Esophagus mucosa (tissue), 1 donor: Measurements from ENCODE around the gene CDH6. TPM values are rescaled to one million over a fixed set of nuclear protein-coding genes. Genes with fewer than 3 reads are reported as not detected.

Source experiments
- ATAC-seq: fragments of 200-7000 bp; cut with Tn5 transposase; one replicate; pipeline ENCODE4 v1.9.1; 2020
- total RNA-seq: library from RNA; stranded (reverse); gene quantifications from one replicate; pipeline ENCODE4 v1.2.4, GENCODE V29; 2023
- donor health status: DM: yes; HTN: yes; CAD: no.

The CDH6 gene
- total RNA-seq, 1 donor from 2014 or later: 0.60 TPM

DNA sequence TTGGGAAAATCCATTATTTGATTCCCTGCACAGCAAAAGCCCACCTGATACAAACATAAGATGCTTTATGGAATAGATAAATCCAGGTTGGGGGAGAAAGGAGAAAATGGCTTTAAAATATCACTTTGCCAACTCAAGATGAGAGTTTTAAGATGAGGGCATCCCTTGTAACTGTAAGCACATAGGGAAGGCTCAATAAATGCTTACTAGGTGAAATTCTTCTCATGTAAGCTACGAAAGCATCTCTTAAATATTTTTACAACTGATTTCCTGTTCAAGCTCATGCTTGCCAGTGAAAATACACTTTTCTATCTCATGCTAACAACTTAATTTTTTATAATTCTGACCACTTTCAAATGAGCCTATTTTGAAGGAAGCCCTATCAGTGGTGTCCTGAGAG is 11.5 kb downstream of the CDH6 start:
- no peak for ATAC-seq

DNA sequence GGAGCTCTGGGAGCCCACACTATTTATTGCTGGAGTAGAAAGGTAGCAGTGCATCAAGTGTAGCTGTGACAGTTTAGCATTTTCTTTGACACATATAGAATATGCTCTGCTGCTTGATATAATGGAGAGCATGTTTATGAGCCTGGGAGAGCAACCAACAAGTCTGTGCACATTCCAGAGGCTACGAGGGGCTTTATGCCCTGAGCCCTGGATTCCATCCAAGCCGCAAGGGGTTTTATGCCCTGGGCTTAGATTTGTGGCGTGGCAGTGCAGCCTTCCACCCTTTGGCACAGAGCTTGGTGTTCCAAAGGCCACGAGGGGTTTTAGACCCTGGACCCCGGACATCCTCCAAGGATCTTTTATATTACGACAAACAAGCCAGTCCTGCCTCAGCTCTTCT is 14.6 kb downstream of the CDH6 start:
- ATAC-seq: no peak

DNA sequence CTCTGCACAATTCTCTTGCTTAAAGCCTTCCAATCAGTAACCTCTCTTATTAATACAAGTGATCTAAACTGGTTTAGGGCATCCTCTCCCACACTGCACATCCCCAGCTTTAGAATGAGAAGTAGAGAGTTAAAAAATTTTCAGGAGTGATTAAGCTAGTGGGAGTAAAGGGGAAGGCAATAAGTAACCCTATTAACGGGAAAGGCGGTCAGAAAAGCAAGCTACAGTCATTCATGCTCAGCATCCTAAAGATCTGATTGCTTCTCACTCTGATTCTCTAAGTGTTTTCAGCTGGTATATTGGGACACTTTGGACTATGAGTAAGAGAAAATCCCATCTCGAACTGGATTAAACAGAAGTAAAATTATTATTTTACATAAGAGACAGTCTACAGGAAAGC is 15.8 kb downstream of the CDH6 start:
- no peak for ATAC-seq

DNA sequence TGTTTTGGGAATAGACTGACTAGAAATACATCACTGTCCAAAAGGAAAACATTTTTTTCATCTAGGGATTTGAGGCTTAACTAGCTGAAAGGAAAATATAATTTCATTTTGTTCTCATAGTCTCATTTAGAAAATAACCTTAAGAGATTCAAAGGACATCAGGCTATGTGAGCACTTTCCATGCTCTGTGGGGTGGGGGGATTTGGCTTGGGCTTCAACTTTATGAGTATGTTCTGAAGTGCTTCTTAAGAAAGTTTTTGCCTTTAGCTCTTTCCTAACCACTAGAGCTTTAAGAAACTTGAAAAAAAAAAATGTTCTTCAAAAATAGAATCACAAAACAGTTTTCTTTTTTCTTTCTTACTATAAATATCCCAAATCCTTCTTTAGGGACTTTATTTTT is 17.6 kb downstream of the CDH6 start:
- ATAC-seq: no peak

DNA sequence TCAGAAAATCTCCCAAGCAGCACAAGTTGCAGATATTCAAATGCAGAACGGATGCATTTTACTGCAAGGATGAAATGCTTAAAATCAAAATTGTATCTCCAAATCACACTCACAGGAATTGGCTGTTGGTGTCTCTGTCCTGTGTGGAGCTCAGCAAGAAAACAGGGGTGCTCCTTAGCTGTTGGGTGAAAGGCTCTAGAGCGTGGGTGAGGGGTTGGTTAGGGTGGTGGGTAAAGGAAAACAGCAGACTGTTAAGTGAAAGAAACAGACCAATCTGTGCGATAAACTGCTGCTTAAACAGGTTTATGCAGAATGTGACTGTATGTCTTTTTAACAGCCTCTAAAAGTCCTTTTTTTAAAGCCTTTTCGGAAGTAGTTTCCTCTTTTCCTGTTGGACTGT is 19.8 kb downstream of the CDH6 start:
- no peak for ATAC-seq

DNA sequence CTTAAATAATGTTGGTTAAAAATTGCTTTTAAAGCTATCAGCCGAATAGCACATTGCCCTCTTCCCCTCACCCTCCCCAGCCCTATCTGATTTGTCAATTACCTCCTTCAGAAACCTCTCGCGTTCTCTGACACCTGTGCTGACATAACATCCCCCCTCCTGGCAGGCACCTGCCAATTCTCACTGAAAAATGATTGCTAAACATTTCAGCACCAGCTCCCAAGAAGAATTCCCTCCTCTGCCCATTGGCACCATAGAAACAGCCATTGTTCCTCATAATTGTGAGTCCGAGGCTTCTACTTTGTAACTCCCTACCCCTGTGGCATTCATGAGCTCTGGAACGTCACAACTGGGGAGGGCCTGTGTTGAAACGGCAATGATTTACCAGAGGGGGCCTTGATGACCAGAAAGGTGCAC is 20.2 kb downstream of the CDH6 start:
- ATAC-seq: no peak

DNA sequence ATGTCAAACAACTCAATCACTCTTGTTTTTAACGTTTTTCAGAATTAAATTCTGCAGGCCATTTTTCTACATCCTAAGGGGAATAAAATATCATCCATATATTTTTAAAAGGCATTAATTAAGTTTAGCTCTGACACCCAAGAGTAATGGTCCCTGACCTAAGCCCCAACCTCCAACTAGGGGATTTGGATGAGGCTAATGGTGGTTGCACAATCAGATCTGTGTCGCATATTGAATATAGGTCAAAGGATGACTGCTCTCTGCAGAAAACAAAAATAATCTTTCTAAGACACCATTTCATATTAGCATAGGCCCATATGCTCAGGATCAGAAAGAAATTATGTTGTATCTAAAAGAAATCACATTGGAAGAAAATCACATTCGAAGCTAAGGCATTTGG is 20.7 kb downstream of the CDH6 start:
- ATAC-seq: no peak

DNA sequence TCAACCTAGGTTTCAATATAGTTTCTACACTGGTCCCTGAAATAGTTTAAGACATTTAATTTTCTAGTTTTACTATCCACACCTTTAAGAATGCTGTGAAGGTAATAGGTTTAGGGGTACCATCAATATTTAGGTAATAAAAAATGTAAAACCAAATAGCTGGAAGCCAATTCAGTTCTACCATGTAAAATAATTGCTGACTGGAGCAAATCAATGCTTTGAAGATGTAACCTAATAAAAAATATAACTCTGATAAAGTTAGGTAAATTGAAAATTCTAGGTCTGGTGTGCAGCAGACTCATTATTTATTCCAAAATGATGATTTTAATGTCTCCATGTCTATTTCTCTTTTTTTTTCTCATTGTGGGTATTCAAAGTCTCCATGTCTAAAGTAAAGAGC is 21.8 kb downstream of the CDH6 start:
- ATAC-seq: no peak

DNA sequence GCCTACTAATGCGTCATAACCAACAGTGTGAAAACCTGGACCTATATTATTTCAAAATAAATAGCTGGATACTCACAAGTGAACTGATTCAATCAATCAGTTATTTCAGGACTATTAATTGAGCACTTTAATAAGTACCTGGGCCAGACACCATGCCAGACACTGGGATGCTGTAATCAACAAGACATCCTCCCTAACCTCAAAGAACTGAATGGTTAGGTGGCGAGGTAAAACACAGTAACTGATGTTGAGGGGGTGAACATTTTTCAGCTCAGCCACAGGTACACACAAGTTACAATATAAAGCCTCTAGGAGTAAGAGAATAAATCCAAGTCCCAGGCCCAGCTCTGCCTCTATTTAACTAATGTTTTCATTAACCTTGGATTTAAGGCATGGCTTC is 24.0 kb downstream of the CDH6 start:
- ATAC-seq: no peak

DNA sequence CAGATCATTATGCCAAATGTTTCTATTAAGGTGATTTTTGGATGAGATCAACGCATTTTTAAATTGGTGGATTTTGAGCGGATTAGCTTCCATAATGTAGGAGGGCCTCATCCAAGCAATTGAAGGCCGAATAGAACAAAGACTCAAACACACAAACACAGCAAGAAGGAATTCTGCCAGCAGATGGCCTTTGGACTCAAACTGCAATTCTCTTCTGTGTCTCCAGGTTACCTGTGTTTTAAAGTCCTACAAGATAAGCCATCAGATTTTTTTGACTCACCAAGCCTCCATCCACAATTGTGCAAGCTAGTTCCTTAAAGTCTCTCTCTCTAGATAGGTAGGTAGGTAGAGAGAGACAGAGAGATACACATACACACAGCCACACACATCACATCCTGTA is 25.5 kb downstream of the CDH6 start:
- no peak for ATAC-seq

DNA sequence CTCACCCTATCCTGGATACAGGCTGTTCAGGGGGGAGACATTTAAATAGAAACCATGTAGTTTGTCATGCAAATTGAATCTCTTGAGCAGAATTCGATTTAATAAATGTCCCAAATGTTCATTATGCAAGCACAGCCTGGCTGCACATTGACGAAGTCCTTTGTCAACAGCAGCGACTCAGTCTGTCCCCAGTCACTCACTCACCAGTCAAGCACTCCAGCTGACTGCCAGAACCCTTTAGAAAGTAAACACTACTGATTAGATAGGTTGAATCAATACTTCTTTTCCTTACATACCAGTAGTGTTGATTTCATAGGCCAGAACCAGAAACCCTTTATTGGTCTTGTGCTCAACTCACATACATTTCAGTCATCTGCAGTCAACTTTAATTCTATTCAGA is 27.5 kb downstream of the CDH6 start:
- no peak for ATAC-seq

DNA sequence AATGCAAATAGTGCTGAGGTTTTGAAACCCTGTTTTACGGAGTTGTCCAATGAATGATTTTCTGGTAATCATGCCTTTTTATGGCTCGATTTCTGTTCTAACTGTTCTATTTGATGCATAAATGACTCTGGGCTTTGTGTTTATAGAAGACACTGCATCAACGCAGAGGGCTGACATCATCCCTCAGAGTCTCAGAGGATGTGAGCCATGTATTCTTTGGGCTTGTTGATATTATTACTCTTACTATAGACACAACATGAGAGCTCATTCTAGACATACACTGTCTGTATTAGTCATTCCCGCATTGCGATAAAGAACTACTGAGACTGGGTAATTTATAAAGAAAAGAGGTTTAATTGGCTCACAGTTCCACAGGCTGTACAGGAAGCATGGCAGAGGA is 31.6 kb downstream of the CDH6 start:
- ATAC-seq: no peak

DNA sequence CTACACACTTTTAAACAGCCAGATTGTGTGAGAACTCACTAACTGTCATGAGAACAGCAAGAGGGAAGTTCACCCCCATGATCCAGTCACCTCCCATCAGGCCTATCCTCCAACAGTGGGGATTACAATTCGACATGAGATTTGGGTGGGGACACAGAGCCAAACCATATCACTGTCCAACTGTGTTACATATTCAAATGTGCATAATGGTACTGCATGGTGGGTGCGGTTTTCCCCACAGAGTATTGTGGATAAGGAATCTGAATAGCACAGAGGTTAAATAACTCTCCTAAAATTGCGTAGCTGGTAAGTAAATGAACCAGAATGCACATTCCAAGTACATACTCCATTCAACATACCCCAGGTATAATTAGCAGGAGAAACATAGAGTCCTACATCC is 32.1 kb downstream of the CDH6 start:
- ATAC-seq: no peak

DNA sequence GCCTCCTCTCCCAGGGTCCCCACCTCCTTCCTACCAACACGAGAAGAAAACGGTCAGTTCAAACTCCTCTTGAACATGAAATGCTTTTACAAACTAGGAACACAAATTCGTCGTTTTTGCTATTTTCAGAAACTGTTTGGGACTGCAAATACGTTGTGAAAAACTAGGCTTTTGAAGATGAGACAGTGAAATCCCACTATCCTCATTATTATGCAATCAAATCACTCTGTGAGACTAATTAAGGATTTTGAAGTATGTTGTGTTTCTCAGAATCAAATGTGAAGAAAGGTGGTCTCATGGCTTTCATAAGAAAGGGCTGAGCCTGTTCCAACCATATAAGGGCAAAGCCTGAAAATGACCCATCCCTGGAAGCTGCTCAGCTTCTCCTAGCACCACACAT is 33.2 kb downstream of the CDH6 start:
- ATAC-seq: no peak

DNA sequence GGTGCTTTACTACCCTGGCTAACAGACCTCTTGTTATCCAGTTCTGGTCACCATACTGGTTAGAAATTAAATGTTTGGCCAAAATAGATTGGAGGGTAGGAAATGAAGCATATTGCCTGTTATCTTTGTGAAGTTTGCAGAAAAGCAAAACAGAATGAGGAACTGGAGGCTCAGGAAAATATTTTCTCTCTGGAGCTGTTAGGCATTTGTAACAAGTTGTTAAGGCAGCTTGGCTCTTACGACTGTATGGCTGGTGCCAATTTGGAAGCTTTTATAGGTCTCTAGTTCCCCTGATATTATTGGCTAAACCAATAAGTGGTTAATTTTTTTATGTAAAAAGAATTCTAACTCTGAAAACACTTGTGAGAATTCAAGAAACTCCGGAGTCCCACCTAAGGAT is 35.8 kb downstream of the CDH6 start:
- no peak for ATAC-seq

DNA sequence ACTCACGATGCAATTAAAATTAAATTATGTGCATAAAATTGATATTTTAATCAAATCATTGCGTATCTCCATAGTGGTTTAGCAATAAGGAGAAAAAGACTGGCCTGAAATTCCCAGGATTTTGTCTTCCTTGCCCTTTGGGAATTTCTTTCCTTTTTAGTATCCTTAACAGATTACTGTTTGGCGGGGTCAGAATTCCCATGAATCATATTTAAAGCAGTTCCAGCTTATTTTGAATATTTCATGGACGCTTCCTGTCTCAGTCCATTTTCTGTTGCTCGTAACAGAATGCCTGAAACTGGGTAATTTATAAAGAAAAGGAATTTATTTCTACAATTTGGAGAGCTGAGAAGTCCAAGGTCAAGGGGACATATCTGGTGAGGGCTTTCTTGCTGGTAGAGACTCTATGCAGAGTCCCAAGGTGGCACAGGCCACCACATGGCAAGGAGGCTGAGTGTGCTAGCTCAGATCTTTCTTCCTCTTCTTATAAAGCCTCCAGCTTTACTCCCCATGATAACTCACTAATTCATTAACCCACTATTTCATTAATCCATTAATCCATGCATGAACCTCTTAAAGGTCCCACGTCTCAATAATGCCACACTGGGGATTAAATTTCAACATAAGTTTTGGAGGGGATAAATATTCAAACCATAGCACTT is 37.8 kb downstream of the CDH6 start:
- ATAC-seq: no peak

DNA sequence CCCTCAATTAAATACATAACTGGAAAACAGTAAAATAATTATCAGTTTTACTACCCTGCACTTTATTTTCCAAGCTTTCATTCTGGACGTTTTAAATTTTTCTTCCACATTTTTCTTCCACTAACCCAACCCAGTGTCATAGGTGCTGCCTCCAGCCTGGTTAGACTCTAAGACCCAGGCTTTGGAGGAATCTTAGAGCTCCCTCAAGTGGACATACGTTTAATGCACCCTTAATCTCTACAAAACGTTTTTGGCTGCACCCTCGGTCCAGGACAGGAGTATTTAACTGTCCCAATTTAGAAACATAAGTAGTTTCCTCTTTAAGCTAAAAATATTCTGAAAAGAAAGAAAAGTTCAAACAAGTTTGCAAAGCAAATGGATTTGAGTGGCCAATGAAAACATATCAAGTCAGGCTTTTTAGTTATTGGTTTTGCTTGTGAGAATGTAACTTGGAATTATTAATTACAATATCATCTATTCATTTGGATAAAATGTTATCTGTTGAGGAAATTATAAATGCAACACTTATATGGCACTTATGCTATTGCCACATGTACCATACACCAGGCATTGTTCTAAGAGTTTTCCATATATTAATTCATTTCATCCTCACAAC is 38.9 kb downstream of the CDH6 start:
- ATAC-seq: peak; percentile 69

DNA sequence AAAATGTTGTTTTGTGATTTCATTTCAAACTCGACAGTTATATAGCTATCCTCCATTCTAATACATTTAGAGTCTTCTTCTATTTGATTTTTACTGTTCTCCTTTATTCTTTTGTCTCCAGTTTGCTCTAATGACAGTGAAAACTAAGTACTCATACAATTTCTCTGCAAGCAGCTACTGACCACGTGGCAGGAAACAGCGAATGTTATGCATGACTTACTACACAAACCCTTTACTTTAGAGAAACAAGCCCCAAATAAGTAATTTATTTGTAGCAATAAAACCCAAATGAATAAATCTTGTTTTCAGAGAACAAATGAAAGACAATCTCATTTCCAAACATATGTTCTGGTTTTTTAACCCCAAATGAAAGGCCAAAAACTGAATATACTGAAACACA is 41.9 kb downstream of the CDH6 start:
- ATAC-seq: no peak

DNA sequence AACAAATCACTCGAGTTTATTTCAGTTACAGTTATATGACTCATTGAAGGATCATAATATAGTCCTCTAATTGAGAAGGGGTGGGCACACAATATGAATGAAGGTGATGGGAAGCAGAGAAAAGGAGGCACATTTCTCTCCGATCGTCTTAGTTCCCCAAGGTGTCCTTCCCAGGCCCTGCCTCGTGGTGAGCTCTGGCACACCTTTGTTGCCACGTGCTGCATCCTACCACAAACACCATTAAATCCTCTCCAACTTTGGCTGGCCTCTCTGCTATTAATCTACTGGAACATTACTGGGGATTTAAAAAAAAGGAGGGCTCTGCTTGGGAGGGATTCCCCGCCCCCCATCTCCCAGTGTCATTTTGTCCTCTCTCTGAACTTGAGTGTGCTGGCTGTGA is 42.9 kb downstream of the CDH6 start:
- ATAC-seq: no peak

DNA sequence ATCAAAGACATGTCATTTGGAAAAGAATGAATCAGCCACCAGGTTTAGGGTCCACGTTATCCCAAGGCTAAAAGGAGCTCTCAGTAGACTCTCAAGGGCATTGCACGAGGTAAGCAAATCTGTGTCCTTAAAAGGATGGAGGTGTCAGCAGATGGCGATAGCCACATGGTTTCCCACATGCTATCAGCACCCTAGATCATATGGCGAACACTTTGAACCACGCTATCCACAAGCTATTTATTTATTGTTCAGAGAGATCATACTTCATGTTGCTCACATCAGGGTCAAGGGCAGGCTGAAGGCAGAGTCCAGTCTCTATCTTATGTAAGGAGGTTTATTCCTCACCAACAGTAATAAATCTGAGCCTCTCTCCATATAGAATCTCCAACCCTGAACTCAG is 43.7 kb downstream of the CDH6 start:
- no peak for ATAC-seq

DNA sequence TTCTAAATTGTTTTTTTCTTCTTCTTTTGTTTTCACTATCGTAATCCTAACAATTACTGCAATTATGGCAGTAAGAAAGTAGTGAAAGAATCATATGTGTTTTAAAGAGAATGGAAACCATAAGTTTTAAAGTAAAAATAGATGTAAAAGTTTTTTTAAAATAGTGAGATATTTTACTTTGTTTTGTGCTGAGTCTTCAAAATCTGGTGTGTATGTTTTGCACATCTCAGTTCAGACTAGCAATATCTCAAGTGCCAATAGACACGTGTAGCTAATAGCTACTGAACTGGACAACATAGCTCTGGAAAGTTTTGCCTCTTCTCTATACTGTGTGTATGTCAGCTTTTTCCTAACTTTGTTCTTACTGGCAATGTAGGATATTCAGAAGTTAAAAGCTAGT is 45.0 kb downstream of the CDH6 start:
- no peak for ATAC-seq

DNA sequence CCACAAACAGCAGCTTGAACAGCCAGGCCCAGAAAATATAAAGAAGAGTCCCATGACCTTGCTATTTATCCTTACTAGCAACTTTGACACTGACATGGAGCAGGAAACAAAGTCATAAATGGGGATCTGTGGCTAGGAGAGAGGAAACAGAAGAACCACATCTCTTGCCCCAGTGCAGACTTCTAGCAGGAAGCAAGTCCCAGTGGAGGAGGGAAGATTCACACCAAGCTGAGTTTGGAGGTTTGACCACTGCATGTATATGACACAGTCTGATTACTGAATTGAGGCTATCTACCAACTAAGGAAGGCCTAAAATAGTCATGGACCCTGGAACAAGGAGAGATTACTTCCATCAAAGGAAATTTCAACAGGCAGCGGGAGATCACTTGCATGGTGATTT is 51.4 kb downstream of the CDH6 start:
- no peak for ATAC-seq

DNA sequence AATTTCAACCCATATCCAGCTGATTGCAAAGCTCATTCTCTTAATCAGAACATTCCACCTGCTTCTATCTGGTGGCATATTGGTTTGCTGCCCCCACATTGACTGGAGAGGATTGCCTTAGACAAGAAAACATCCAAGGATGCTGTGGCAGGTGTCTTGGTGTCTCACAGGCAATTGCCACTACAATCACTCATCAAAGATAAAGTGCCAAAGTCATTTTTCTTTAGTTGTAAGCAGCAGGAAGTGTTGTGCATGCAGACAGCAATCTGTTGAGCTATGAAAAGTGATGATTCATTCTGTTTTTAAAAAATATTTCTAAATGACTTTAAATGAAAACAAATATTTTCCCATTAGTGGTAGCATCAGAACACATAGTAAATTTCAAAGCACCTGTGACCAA is 53.9 kb downstream of the CDH6 start:
- ATAC-seq: no peak

DNA sequence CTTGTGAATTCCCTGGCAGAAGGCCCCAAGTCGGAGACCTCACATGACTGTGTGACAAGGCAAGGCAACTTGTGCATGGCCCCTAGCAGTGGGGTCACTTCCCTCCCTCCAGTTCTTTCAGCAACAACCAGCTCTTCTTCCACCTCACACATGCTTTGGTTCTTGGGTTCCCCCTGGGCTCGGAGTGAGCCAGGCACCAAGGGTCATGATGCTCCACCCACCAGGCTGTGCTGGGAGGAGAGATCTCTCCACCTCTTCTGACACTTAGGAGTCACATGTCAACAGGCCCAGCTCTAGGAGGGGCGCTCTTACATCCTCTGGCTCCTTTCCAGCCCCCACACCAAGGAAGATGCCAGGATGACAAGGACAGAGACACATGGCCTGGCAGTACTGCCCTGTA is 56.7 kb downstream of the CDH6 start:
- no peak for ATAC-seq

DNA sequence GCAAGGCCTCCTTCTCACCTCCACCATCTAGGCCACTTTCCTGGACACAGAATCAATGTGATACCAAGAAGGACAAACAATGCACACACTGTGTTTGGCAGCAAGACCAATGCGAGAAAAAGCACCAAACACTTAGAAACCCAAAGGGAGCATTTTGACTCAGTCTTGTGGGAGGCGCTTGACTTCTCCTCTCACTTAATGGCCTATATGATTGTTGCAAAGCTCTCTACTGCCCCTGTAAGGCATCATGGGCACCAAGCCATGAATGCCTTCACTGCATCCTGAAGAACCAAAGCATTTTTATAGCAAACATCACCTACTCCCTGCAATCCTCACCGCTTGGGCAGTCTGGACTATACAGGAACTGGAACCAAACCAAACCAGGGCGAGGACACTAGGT is 57.5 kb downstream of the CDH6 start:
- ATAC-seq: no peak
